Testis (tissue), 2 donors: ENCODE measurements around the gene UNC93B1.
"Not testable (repeated sequence)": the region's sequence is repeated elsewhere in the genome, so short reads cannot be mapped to it uniquely, and the experiment has no call there.

ENCODE experiments used
- POLR2A ChIP-seq: fragments of 450-650 bp; IDR thresholded peaks from one replicate; pipeline ENCODE4 v1.6.1; 2017; ENCODE audit warnings: antibody characterized with exemption, mild to moderate bottlenecking, moderate library complexity
- TF ChIP-seq, protein P1 (sequence below), 3 experiments: fragments of 450-650 bp in 2 of 3; fragments of 200-600 bp in 1 of 3; sonication (generic) in 1 of 3; IDR thresholded peaks; one replicate each; pipeline ENCODE4 v1.5.1; 2016 to 2019; ENCODE audit warnings: antibody characterized with exemption in 3 of 3, mild to moderate bottlenecking in 2 of 3, moderate library complexity in 1 of 3

- not testable (repeated sequence) for TF ChIP-seq POLR2A
- TF ChIP-seq, protein P1, sequence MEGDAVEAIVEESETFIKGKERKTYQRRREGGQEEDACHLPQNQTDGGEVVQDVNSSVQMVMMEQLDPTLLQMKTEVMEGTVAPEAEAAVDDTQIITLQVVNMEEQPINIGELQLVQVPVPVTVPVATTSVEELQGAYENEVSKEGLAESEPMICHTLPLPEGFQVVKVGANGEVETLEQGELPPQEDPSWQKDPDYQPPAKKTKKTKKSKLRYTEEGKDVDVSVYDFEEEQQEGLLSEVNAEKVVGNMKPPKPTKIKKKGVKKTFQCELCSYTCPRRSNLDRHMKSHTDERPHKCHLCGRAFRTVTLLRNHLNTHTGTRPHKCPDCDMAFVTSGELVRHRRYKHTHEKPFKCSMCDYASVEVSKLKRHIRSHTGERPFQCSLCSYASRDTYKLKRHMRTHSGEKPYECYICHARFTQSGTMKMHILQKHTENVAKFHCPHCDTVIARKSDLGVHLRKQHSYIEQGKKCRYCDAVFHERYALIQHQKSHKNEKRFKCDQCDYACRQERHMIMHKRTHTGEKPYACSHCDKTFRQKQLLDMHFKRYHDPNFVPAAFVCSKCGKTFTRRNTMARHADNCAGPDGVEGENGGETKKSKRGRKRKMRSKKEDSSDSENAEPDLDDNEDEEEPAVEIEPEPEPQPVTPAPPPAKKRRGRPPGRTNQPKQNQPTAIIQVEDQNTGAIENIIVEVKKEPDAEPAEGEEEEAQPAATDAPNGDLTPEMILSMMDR (IDR thresholded peaks at IDR 0.05): not testable (repeated sequence)
Observed at GRCh38 chr11:67978766-67979418, 25.0 kb downstream of the UNC93B1 start.
